Neutrophil (primary cell): ENCODE results near the gene RNU6-8.

Source experiments
- H3K27ac ChIP-seq: fragments of 200-600 bp; sonication (generic); 2 replicates; pipeline ENCODE4 v1.5.1; 2016; ENCODE audit warnings: mild to moderate bottlenecking, moderate library complexity
- H3K27me3 ChIP-seq: fragments of 200-600 bp; sonication (generic); 2 replicates; pipeline ENCODE4 v1.6.0; 2016; ENCODE audit warnings: mild to moderate bottlenecking
- H3K36me3 ChIP-seq: fragments of 200-600 bp; sonication (generic); 2 replicates; pipeline ENCODE4 v1.5.1; 2017
- H3K4me1 ChIP-seq, 2 experiments: fragments of 200-600 bp in 1 of 2; sonication (generic) in 1 of 2; 1 replicate in 1 of 2; 2 replicates in 1 of 2; pipeline versions ENCODE4 v1.5.1 to v1.6.1; 2013 to 2016; ENCODE audit warnings: low read depth in 1 of 2, low read length in 1 of 2, mild to moderate bottlenecking in 1 of 2, moderate library complexity in 1 of 2; ENCODE audit not compliant: control insufficient read depth in 1 of 2, insufficient read depth in 1 of 2
- H3K4me3 ChIP-seq, 2 experiments: fragments of 200-600 bp in 1 of 2; sonication (generic) in 1 of 2; 1 replicate in 1 of 2; 2 replicates in 1 of 2; pipeline ENCODE4 v1.5.1; 2013 to 2016; ENCODE audit warnings: low read depth in 1 of 2, low read length in 1 of 2, mild to moderate bottlenecking in 1 of 2, moderate library complexity in 1 of 2
- H3K9me3 ChIP-seq: fragments of 200-600 bp; sonication (generic); 2 replicates; pipeline ENCODE4 v1.5.1; 2016
- CTCF ChIP-seq: fragments of 200-600 bp; sonication (generic); IDR thresholded peaks from 2 replicates; pipeline ENCODE4 v1.5.1; 2016; ENCODE audit warnings: antibody characterized with exemption

Gene RNU6-8

GRCh38 chr14:32202998-32203882 lies at the start of gene RNU6-8:
Gene RNU6-8 (minus strand): TSS chr14:32203269.
- Histone ChIP-seq H3K27me3 (peaks cover 69% of the 10 kb centered on the region), H3K36me3 (no peaks in the 10 kb centered on the region), H3K27ac (no peak within 1 kb of the TSS), H3K9me3 (no peaks in the 10 kb centered on the region), H3K4me1 (peaks cover 35 to 39% of the 10 kb centered on the region in 2 experiments), H3K4me3 (peak within 1 kb of the TSS; percentile 62 to 74)
- TF ChIP-seq CTCF: no peak

- no peak overlapping the region for H3K4me3 ChIP-seq
- H3K4me1 ChIP-seq: no peaks in the 10 kb centered on the region
- H3K9me3 ChIP-seq: no peaks in the 10 kb centered on the region
- H3K27me3 ChIP-seq: no peaks in the 10 kb centered on the region
- TF ChIP-seq CTCF: no peak
- no peaks in the 10 kb centered on the region for H3K36me3 ChIP-seq
- no peak overlapping the region for H3K27ac ChIP-seq
Observed at GRCh38 chr14:32252030-32252670, 49.1 kb upstream of the RNU6-8 start.

GRCh38 chr14:32251530-32251929 lies 48.5 kb upstream of the RNU6-8 start:
- H3K4me3 ChIP-seq: no peak overlapping the region
- H3K9me3 ChIP-seq: no peaks in the 10 kb centered on the region
- H3K36me3 ChIP-seq: no peaks in the 10 kb centered on the region
- TF ChIP-seq CTCF: no peak
- H3K27ac ChIP-seq: no peak overlapping the region
- no peaks in the 10 kb centered on the region for H3K4me1 ChIP-seq
- H3K27me3 ChIP-seq: no peaks in the 10 kb centered on the region

GRCh38 chr14:32250681-32251080 lies 47.6 kb upstream of the RNU6-8 start:
- no peaks in the 10 kb centered on the region for H3K36me3 ChIP-seq
- no peak for TF ChIP-seq CTCF
- no peaks in the 10 kb centered on the region for H3K9me3 ChIP-seq

GRCh38 chr14:32249780-32250179 lies 46.7 kb upstream of the RNU6-8 start:
- Histone ChIP-seq H3K27ac (no peak overlapping the region), H3K4me1 (no peaks in the 10 kb centered on the region), H3K27me3 (no peaks in the 10 kb centered on the region), H3K36me3 (no peaks in the 10 kb centered on the region), H3K9me3 (no peaks in the 10 kb centered on the region), H3K4me3 (no peak overlapping the region)
- no peak for TF ChIP-seq CTCF

More at GRCh38 chr14:32250681-32251080, 47.6 kb upstream of the RNU6-8 start:
- Histone ChIP-seq H3K4me3 (no peak overlapping the region), H3K27ac (no peak overlapping the region), H3K4me1 (no peaks in the 10 kb centered on the region), H3K27me3 (no peaks in the 10 kb centered on the region)
